Breast epithelium (tissue), 3 donors: ENCODE data around the gene TDP1.

Source experiments
- CTCF ChIP-seq, 3 donors: fragments of 450-650 bp; IDR thresholded peaks; one replicate each; pipeline ENCODE4 v1.5.1; 2016 to 2017; ENCODE audit warnings: antibody characterized with exemption in 3 of 3, mild to moderate bottlenecking in 3 of 3, moderate library complexity in 3 of 3
- POLR2A ChIP-seq: fragments of 450-650 bp; IDR thresholded peaks from one replicate; pipeline ENCODE4 v1.6.1; 2016; ENCODE audit warnings: antibody characterized with exemption, mild to moderate bottlenecking, moderate library complexity
- POLR2AphosphoS5 ChIP-seq, 3 donors: sonication (generic); formaldehyde crosslinking; IDR thresholded peaks; one replicate each; pipeline ENCODE4 v1.6.1; 2017; ENCODE audit warnings: antibody characterized with exemption in 3 of 3

- no peak for TF ChIP-seq CTCF (IDR thresholded peaks at IDR 0.05)
- TF ChIP-seq POLR2AphosphoS5 (IDR thresholded peaks at IDR 0.05) = no peak
- no peak for TF ChIP-seq POLR2A
Observed at GRCh38 chr14:90027842-90028241, 72.1 kb downstream of the TDP1 start.
